ENCODE measurements around the gene ST7. TPM values are rescaled to one million over a fixed set of nuclear protein-coding genes. Genes with fewer than 3 reads are reported as not detected.

The ST7 gene
- total RNA-seq, 1 experiment from 2014 or later, result 14.7 TPM

- in situ Hi-C loops (cut with HindIII; ENCODE audit: low sequenced_read_pairs), result no loop called here
- DNase-seq (ENCODE audit: low spot score), result no peak
These were observed 48.0 kb downstream of the ST7 start for GRCh38 chr7:117001283-117001682.

GRCh38 chr7:117004899-117005298, 51.6 kb downstream of the ST7 start:
- in situ Hi-C loops (cut with HindIII; ENCODE audit: low sequenced_read_pairs), result no loop called here
- no peak for DNase-seq (ENCODE audit: low spot score)

GRCh38 chr7:117005449-117005848, 52.1 kb downstream of the ST7 start:
- DNase-seq (ENCODE audit: low spot score), result no peak

GRCh38 chr7:117006907-117007684, 53.8 kb downstream of the ST7 start:
- in situ Hi-C loops (cut with HindIII; ENCODE audit: low sequenced_read_pairs), result no loop called here
- no peak for DNase-seq (ENCODE audit: low spot score)

More at GRCh38 chr7:117005449-117005848, 52.1 kb downstream of the ST7 start:
- in situ Hi-C loops (cut with HindIII; ENCODE audit: low sequenced_read_pairs), result no loop called here

- no peak for DNase-seq (ENCODE audit: low spot score)
- in situ Hi-C loops (cut with HindIII; ENCODE audit: low sequenced_read_pairs), result no loop called here
These were observed 55.0 kb downstream of the ST7 start for GRCh38 chr7:117008118-117008885.

- DNase-seq (ENCODE audit: low spot score), result peak; percentile 51
- in situ Hi-C loops (cut with HindIII; ENCODE audit: low sequenced_read_pairs), result no loop called here
These were observed 55.7 kb downstream of the ST7 start for GRCh38 chr7:117008886-117009531.

- in situ Hi-C loops (cut with HindIII; ENCODE audit: low sequenced_read_pairs), result no loop called here
- DNase-seq (ENCODE audit: low spot score), result no peak
These were observed 56.5 kb downstream of the ST7 start for GRCh38 chr7:117009705-117010361.

- in situ Hi-C loops (cut with HindIII; ENCODE audit: low sequenced_read_pairs), result no loop called here
- no peak for DNase-seq (ENCODE audit: low spot score)
These were observed 57.3 kb downstream of the ST7 start for GRCh38 chr7:117010375-117011133.

- no peak for DNase-seq (ENCODE audit: low spot score)
- in situ Hi-C loops (cut with HindIII; ENCODE audit: low sequenced_read_pairs), result no loop called here
These were observed 58.3 kb downstream of the ST7 start for GRCh38 chr7:117011419-117012260.

- DNase-seq (ENCODE audit: low spot score), result no peak
- in situ Hi-C loops (cut with HindIII; ENCODE audit: low sequenced_read_pairs), result no loop called here
These were observed 59.0 kb downstream of the ST7 start for GRCh38 chr7:117012284-117012683.

- no peak for DNase-seq (ENCODE audit: low spot score)
- in situ Hi-C loops (cut with HindIII; ENCODE audit: low sequenced_read_pairs), result no loop called here
These were observed 59.4 kb downstream of the ST7 start for GRCh38 chr7:117012696-117013095.

- in situ Hi-C loops (cut with HindIII; ENCODE audit: low sequenced_read_pairs), result no loop called here
- DNase-seq (ENCODE audit: low spot score), result no peak
These were observed 60.9 kb downstream of the ST7 start for GRCh38 chr7:117014099-117014656.

- DNase-seq (ENCODE audit: low spot score), result peak; percentile 73
- in situ Hi-C loops (cut with HindIII; ENCODE audit: low sequenced_read_pairs), result no loop called here
These were observed 61.4 kb downstream of the ST7 start for GRCh38 chr7:117014673-117015133.

- in situ Hi-C loops (cut with HindIII; ENCODE audit: low sequenced_read_pairs), result no loop called here
These were observed 62.2 kb downstream of the ST7 start for GRCh38 chr7:117015258-117016184.

GRCh38 chr7:117017017-117017451, 63.7 kb downstream of the ST7 start:
- in situ Hi-C loops (cut with HindIII; ENCODE audit: low sequenced_read_pairs), result no loop called here
- no peak for DNase-seq (ENCODE audit: low spot score)

More at GRCh38 chr7:117015258-117016184, 62.2 kb downstream of the ST7 start:
- no peak for DNase-seq (ENCODE audit: low spot score)

- in situ Hi-C loops (cut with HindIII; ENCODE audit: low sequenced_read_pairs), result no loop called here
- DNase-seq (ENCODE audit: low spot score), result no peak
These were observed 64.5 kb downstream of the ST7 start for GRCh38 chr7:117017702-117018266.
